HG03175 (cell line): ENCODE data around the gene TMEM234.

Experiments used
- ATAC-seq: cut with Tn5 transposase; IDR thresholded peaks from one replicate; pipeline ENCODE4 v1.9.1; 2021; ENCODE audit warnings: mild to moderate bottlenecking, moderate library complexity; ENCODE audit not compliant: unreplicated experiment

The TMEM234 gene

GRCh38 chr1:32240140-32240951 lies 18.2 kb upstream of the TMEM234 start:
- no peak for ATAC-seq

GRCh38 chr1:32239790-32240139 lies 17.6 kb upstream of the TMEM234 start:
- ATAC-seq: no peak

- ATAC-seq: no peak
Measured at GRCh38 chr1:32239337-32239736, 17.2 kb upstream of the TMEM234 start.

- ATAC-seq: no peak
Measured at GRCh38 chr1:32234792-32235191, 12.6 kb upstream of the TMEM234 start.

- no peak for ATAC-seq
Measured at GRCh38 chr1:32232558-32233304, 10.6 kb upstream of the TMEM234 start.

- no peak for ATAC-seq
Measured at GRCh38 chr1:32231843-32232432, 9.8 kb upstream of the TMEM234 start.

GRCh38 chr1:32228771-32229170 lies 6.6 kb upstream of the TMEM234 start:
- no peak for ATAC-seq

GRCh38 chr1:32224285-32224684 lies 2.1 kb upstream of the TMEM234 start:
- ATAC-seq: no peak

GRCh38 chr1:32223683-32224082 lies 1.5 kb upstream of the TMEM234 start:
- no peak for ATAC-seq

- no peak for ATAC-seq
Measured at GRCh38 chr1:32221581-32221979, 573 bp downstream of the TMEM234 start.

- ATAC-seq: no peak
Measured at GRCh38 chr1:32220746-32221580, 1.2 kb downstream of the TMEM234 start.

GRCh38 chr1:32219022-32219421 lies 3.1 kb downstream of the TMEM234 start:
- no peak for ATAC-seq

- ATAC-seq: no peak
Measured at GRCh38 chr1:32216566-32216965, 5.6 kb downstream of the TMEM234 start.

- ATAC-seq: no peak
Measured at GRCh38 chr1:32215629-32216480, 6.3 kb downstream of the TMEM234 start.

- ATAC-seq: no peak
Measured at GRCh38 chr1:32208891-32209328, 13.2 kb downstream of the TMEM234 start, which contains the start of gene DCDC2B. Gene DCDC2B (plus strand): TSS chr1:32209089. CDS start chr1:32209094, 5 bp downstream.

GRCh38 chr1:32208469-32208868 lies 13.7 kb downstream of the TMEM234 start:
- no peak for ATAC-seq

- peak; percentile 50 for ATAC-seq
Measured at GRCh38 chr1:32205401-32206370, 16.5 kb downstream of the TMEM234 start, which contains the start of gene IQCC. Gene IQCC (plus strand): TSS chr1:32205671. CDS start chr1:32205682, 11 bp downstream.

- no peak for ATAC-seq
Measured at GRCh38 chr1:32204943-32205361, 17.2 kb downstream of the TMEM234 start.
